Measurements from ENCODE around the gene LITAF. TPM values are rescaled to one million over a fixed set of nuclear protein-coding genes. Genes with fewer than 3 reads are reported as not detected.

The LITAF gene
- total RNA-seq, 1 experiment from 2014 or later = 73.0 TPM

- Mint-ChIP-seq H3K27ac (no peak overlapping the region), H3K27me3 (ENCODE audit: low read depth) (no peaks in the 10 kb centered on the region; the same call in 1 of the 2 replicates), H3K4me1 (peaks cover 50% of the 10 kb centered on the region), H3K9me3 (no peaks in the 10 kb centered on the region), H3K4me3 (no peak overlapping the region), H3K36me3 (no peaks in the 10 kb centered on the region)
- ATAC-seq (no peak), DNase-seq (ENCODE audit: low spot score) (no peak)
- ChIA-PET CTCF (interaction anchor here (0.5 kb wide), 1 partner anchor 455 kb away, joined by 5 read pairs; no protein-coding TSS in a partner anchor), POLR2A (no interaction called here)
- TF ChIP-seq MYBL2 (CRISPR knock-in tag; IDR thresholded peaks at IDR 0.05) (no peak), FOXP4 (CRISPR knock-in tag; IDR thresholded peaks at IDR 0.05) (no peak), ZNF219 (CRISPR knock-in tag; IDR thresholded peaks at IDR 0.05; ENCODE audit: borderline replicate concordance) (no peak), MAX (CRISPR knock-in tag; IDR thresholded peaks at IDR 0.05) (no peak), ZNF232 (CRISPR knock-in tag; IDR thresholded peaks at IDR 0.05) (no peak), SOX15 (CRISPR knock-in tag; IDR thresholded peaks at IDR 0.05) (no peak), SMAD4 (CRISPR knock-in tag; IDR thresholded peaks at IDR 0.05) (no peak)
Measured at GRCh38 chr16:11499295-11500089, 87.2 kb downstream of the LITAF start.

GRCh38 chr16:11498683-11499082 lies 88.0 kb downstream of the LITAF start:
- TF ChIP-seq ZNF396 (CRISPR knock-in tag; IDR thresholded peaks at IDR 0.05; ENCODE audit: borderline replicate concordance) (no peak), GTF2I (CRISPR knock-in tag; conservative IDR thresholded peaks at IDR 0.05) (peak; percentile 75; the same call in 1 of the 2 replicates)
- H3K36me3 Mint-ChIP-seq = no peaks in the 10 kb centered on the region
- ATAC-seq = no peak
- H3K4me3 Mint-ChIP-seq = no peak overlapping the region
- CTCF ChIA-PET = no interaction called here
- peaks cover 47% of the 10 kb centered on the region for H3K4me1 Mint-ChIP-seq
- H3K27me3 Mint-ChIP-seq (ENCODE audit: low read depth) = no peaks in the 10 kb centered on the region; the same call in 1 of the 2 replicates
- no peak for DNase-seq (ENCODE audit: low spot score)
- peak overlapping the region; percentile 70 for H3K27ac Mint-ChIP-seq
- H3K9me3 Mint-ChIP-seq = no peaks in the 10 kb centered on the region
- POLR2A ChIA-PET = no interaction called here

GRCh38 chr16:11497851-11498289 lies 88.8 kb downstream of the LITAF start:
- Mint-ChIP-seq H3K27me3 (ENCODE audit: low read depth) (no peaks in the 10 kb centered on the region), H3K4me1 (peaks cover 51% of the 10 kb centered on the region), H3K9me3 (peaks cover 6% of the 10 kb centered on the region), H3K36me3 (peaks cover 2% of the 10 kb centered on the region; the same call in 1 of the 2 replicates), H3K27ac (peak overlapping the region; percentile 86), H3K4me3 (no peak overlapping the region)
- DNase-seq (ENCODE audit: low spot score) (no peak), ATAC-seq (no peak)
- CTCF ChIA-PET = interaction anchor here (0.6 to 1.6 kb wide), 6 partner anchors 34 to 258 kb away, joined by 3 to 7 read pairs (median 5); no protein-coding TSS in a partner anchor
- TF ChIP-seq MLX (CRISPR knock-in tag; IDR thresholded peaks at IDR 0.05) (no peak), ZBTB43 (CRISPR knock-in tag; IDR thresholded peaks at IDR 0.05) (no peak), CDX4 (CRISPR knock-in tag; IDR thresholded peaks at IDR 0.05; ENCODE audit: borderline replicate concordance) (no peak), SP1 (CRISPR knock-in tag; conservative IDR thresholded peaks at IDR 0.05) (no peak), E2F1 (CRISPR knock-in tag; IDR thresholded peaks at IDR 0.05) (no peak), PREB (CRISPR knock-in tag; IDR thresholded peaks at IDR 0.05; ENCODE audit: borderline replicate concordance) (no peak), FOXP4 (CRISPR knock-in tag; IDR thresholded peaks at IDR 0.05) (no peak), CREB1 (CRISPR knock-in tag; IDR thresholded peaks at IDR 0.05) (no peak), TEAD1 (CRISPR knock-in tag; IDR thresholded peaks at IDR 0.05) (no peak), HMGA2 (CRISPR knock-in tag; IDR thresholded peaks at IDR 0.05) (no peak), NFE2L1 (CRISPR knock-in tag; IDR thresholded peaks at IDR 0.05) (no peak), ZNF423 (CRISPR knock-in tag; IDR thresholded peaks at IDR 0.05) (no peak), ZNF138 (CRISPR knock-in tag; conservative IDR thresholded peaks at IDR 0.05) (no peak), SMAD4 (CRISPR knock-in tag; IDR thresholded peaks at IDR 0.05) (no peak)
- POLR2A ChIA-PET = no interaction called here
